ENCODE results near the gene GJB2.

Gene GJB2

GRCh38 chr13:20192158-20192835, 441 bp downstream of the GJB2 start:
- no peak for DNase-seq (ENCODE audit: low spot score)

GRCh38 chr13:20191311-20192157, 1.2 kb downstream of the GJB2 start:
- DNase-seq (ENCODE audit: low spot score) = no peak

GRCh38 chr13:20190481-20191310, 2.0 kb downstream of the GJB2 start:
- no peak for DNase-seq (ENCODE audit: low spot score)

- DNase-seq (ENCODE audit: low spot score) = no peak
Measured at GRCh38 chr13:20190076-20190475, 2.7 kb downstream of the GJB2 start.

- no peak for DNase-seq (ENCODE audit: low spot score)
Measured at GRCh38 chr13:20188667-20189553, 3.8 kb downstream of the GJB2 start.

- no peak for DNase-seq (ENCODE audit: low spot score)
Measured at GRCh38 chr13:20186771-20187170, 6.0 kb downstream of the GJB2 start.

- DNase-seq (ENCODE audit: low spot score) = no peak
Measured at GRCh38 chr13:20185366-20186056, 7.2 kb downstream of the GJB2 start.

- DNase-seq (ENCODE audit: low spot score) = peak; percentile 80
Measured at GRCh38 chr13:20182231-20182846, 10.4 kb downstream of the GJB2 start.

GRCh38 chr13:20181188-20181587, 11.6 kb downstream of the GJB2 start:
- DNase-seq (ENCODE audit: low spot score) = no peak

GRCh38 chr13:20178156-20178555, 14.6 kb downstream of the GJB2 start:
- DNase-seq (ENCODE audit: low spot score) = no peak

- no peak for DNase-seq (ENCODE audit: low spot score)
Measured at GRCh38 chr13:20177049-20177831, 15.5 kb downstream of the GJB2 start.

- no peak for DNase-seq (ENCODE audit: low spot score)
Measured at GRCh38 chr13:20175907-20176652, 16.7 kb downstream of the GJB2 start.

GRCh38 chr13:20175406-20175794, 17.3 kb downstream of the GJB2 start:
- DNase-seq (ENCODE audit: low spot score) = no peak

- DNase-seq (ENCODE audit: low spot score) = peak; percentile 96
Measured at GRCh38 chr13:20174656-20175405, 17.9 kb downstream of the GJB2 start.

- DNase-seq (ENCODE audit: low spot score) = no peak
Measured at GRCh38 chr13:20173116-20173746, 19.5 kb downstream of the GJB2 start.

GRCh38 chr13:20171364-20171763, 21.4 kb downstream of the GJB2 start:
- no peak for DNase-seq (ENCODE audit: low spot score)

- no peak for DNase-seq (ENCODE audit: low spot score)
Measured at GRCh38 chr13:20170921-20171320, 21.8 kb downstream of the GJB2 start.

- no peak for DNase-seq (ENCODE audit: low spot score)
Measured at GRCh38 chr13:20168396-20168795, 24.3 kb downstream of the GJB2 start.

Measured in RKO (cell line).